H1 (cell line): ENCODE measurements around the gene SUGP1. TPM values are rescaled to one million over a fixed set of nuclear protein-coding genes. Genes with fewer than 3 reads are reported as not detected.

ENCODE experiments used
- CTCF ChIA-PET: fragments of 300-600 bp; sonication (Branson Sonifier 250); formaldehyde crosslinking; loops from one replicate; lab custom pipeline; 2021; ENCODE audit not compliant: partially characterized antibody; lab: Charles Lee
- POLR2A ChIA-PET: fragments of 300-600 bp; sonication (Branson Sonifier 250); formaldehyde crosslinking; loops from one replicate; lab custom pipeline; 2021; ENCODE audit warnings: inconsistent platforms; ENCODE audit not compliant: partially characterized antibody; lab: Charles Lee
- DNase-seq, 2 experiments: peaks; one replicate each; pipeline versions ENCODE4 v3.0.0 to v3.0.0-alpha.2; 2010 to 2022; ENCODE audit warnings: low spot score in 2 of 2, low read depth in 1 of 2, mixed read lengths in 1 of 2
- FAIRE-seq: peaks from 2 replicates; lab custom pipeline; 2011; peaks lifted over from hg19 to GRCh38; lab: Jason Lieb, UNC
- H2AFZ ChIP-seq: 2 replicates; pipeline ENCODE4 v1.8.1; 2012; ENCODE audit warnings: low read length, inconsistent platforms
- H2AK5ac ChIP-seq: 2 replicates; pipeline ENCODE4 v1.6.1; 2013; ENCODE audit warnings: low read depth, low read length
- H2BK120ac ChIP-seq: replicated peaks from 2 replicates; pipeline ENCODE3; 2013; ENCODE audit warnings: low read depth, low read length, inconsistent platforms
- H2BK12ac ChIP-seq: 2 replicates; pipeline ENCODE4 v1.6.1; 2013; ENCODE audit warnings: low read depth, low read length
- H2BK15ac ChIP-seq: 2 replicates; pipeline ENCODE4 v1.6.1; 2013; ENCODE audit warnings: low read length
- H2BK20ac ChIP-seq: 2 replicates; pipeline ENCODE4 v1.6.1; 2013; ENCODE audit warnings: low read length
- H2BK5ac ChIP-seq: 2 replicates; pipeline ENCODE4 v1.6.1; 2013; ENCODE audit warnings: low read depth, low read length
- H3K14ac ChIP-seq: 2 replicates; pipeline ENCODE4 v1.6.1; 2013; ENCODE audit warnings: inconsistent platforms; ENCODE audit not compliant: insufficient read length
- H3K18ac ChIP-seq: 2 replicates; pipeline ENCODE4 v1.6.1; 2013; ENCODE audit warnings: low read length; ENCODE audit errors: extremely low read depth
- H3K23ac ChIP-seq: 2 replicates; pipeline ENCODE4 v1.6.1; 2013; ENCODE audit warnings: inconsistent platforms; ENCODE audit not compliant: insufficient read length
- H3K23me2 ChIP-seq: 2 replicates; pipeline ENCODE4 v1.6.1; 2013; ENCODE audit warnings: low read depth, low read length
- H3K27ac ChIP-seq: 2 replicates; pipeline ENCODE4 v1.6.1; 2011; ENCODE audit warnings: low read depth, low read length, inconsistent platforms
- H3K27me3 ChIP-seq, 4 experiments: replicated peaks in 1 of 4; 1 replicate in 1 of 4; 2 replicates in 3 of 4; pipeline versions ENCODE4 v1.6.1 to v1.8.1; 2011 to 2013; ENCODE audit warnings: low read length in 3 of 4, mild to moderate bottlenecking in 3 of 4, inconsistent platforms in 2 of 4, mixed read lengths in 2 of 4, moderate library complexity in 1 of 4; ENCODE audit not compliant: control insufficient read depth in 3 of 4, insufficient read depth in 3 of 4; ENCODE audit errors: extremely low read depth in 1 of 4
- H3K36me3 ChIP-seq, 4 experiments: 2 replicates each; pipeline versions ENCODE4 v1.6.1 to v1.8.1; 2011 to 2013; ENCODE audit warnings: mild to moderate bottlenecking in 4 of 4, low read length in 3 of 4, moderate library complexity in 2 of 4, control low read depth in 1 of 4, inconsistent platforms in 1 of 4; ENCODE audit not compliant: insufficient read depth in 4 of 4, control insufficient read depth in 2 of 4
- H3K4ac ChIP-seq: replicated peaks from 2 replicates; pipeline ENCODE3; 2013; ENCODE audit warnings: low read length, low read depth, mixed read lengths, inconsistent platforms; ENCODE audit not compliant: insufficient read length
- H3K4me1 ChIP-seq, 4 experiments: replicated peaks in 1 of 4; 1 replicate in 1 of 4; 2 replicates in 3 of 4; pipeline versions ENCODE4 v1.6.1 to v1.8.1; 2011 to 2013; ENCODE audit warnings: low read length in 3 of 4, inconsistent platforms in 2 of 4, mixed read lengths in 1 of 4; ENCODE audit not compliant: insufficient read depth in 4 of 4, control insufficient read depth in 3 of 4
- H3K4me2 ChIP-seq, 2 experiments: 2 replicates each; pipeline versions ENCODE4 v1.6.1 to v1.8.1; 2011 to 2013; ENCODE audit warnings: low read depth in 2 of 2, low read length in 2 of 2, control low read depth in 1 of 2, inconsistent platforms in 1 of 2, mild to moderate bottlenecking in 1 of 2; ENCODE audit not compliant: insufficient read depth in 1 of 2
- H3K4me3 ChIP-seq, 4 experiments: fragments of 200-600, 300-600 bp in 1 of 4; sonication (generic), shearing (Covaris generic), sonication (Bioruptor Twin) in 1 of 4; 2 replicates each; pipeline versions ENCODE4 v1.5.1 to v1.8.1; 2011 to 2016; ENCODE audit warnings: low read length in 4 of 4, low read depth in 3 of 4, control low read depth in 2 of 4, inconsistent platforms in 2 of 4, mild to moderate bottlenecking in 2 of 4, mixed read lengths in 1 of 4, moderate library complexity in 1 of 4; ENCODE audit not compliant: insufficient read depth in 2 of 4; ENCODE audit errors: extremely low read depth in 1 of 4
- H3K56ac ChIP-seq: replicated peaks from 2 replicates; pipeline ENCODE3; 2013; ENCODE audit warnings: low read depth, mild to moderate bottlenecking, mixed read lengths, low read length, inconsistent platforms; ENCODE audit not compliant: insufficient read length
- H3K79me1 ChIP-seq: 2 replicates; pipeline ENCODE4 v1.6.1; 2013; ENCODE audit warnings: low read depth, low read length, control low read depth
- H3K79me2 ChIP-seq, 2 experiments: 2 replicates each; pipeline versions ENCODE4 v1.6.1 to v1.8.1; 2012 to 2013; ENCODE audit warnings: low read length in 2 of 2, mild to moderate bottlenecking in 2 of 2, inconsistent platforms in 1 of 2; ENCODE audit not compliant: insufficient read depth in 2 of 2, control insufficient read depth in 1 of 2
- H3K9ac ChIP-seq, 4 experiments: replicated peaks in 1 of 4; 1 replicate in 1 of 4; 2 replicates in 3 of 4; pipeline versions ENCODE4 v1.6.1 to v1.8.1; 2011 to 2013; ENCODE audit warnings: low read depth in 3 of 4, low read length in 3 of 4, control low read depth in 2 of 4, mild to moderate bottlenecking in 2 of 4, moderate library complexity in 2 of 4, inconsistent platforms in 1 of 4; ENCODE audit errors: extremely low read depth in 1 of 4
- H3K9me3 ChIP-seq, 2 experiments: 2 replicates each; pipeline versions ENCODE4 v1.6.1 to v1.8.1; 2012 to 2013; ENCODE audit warnings: mild to moderate bottlenecking in 2 of 2, moderate library complexity in 2 of 2, control low read depth in 1 of 2, inconsistent platforms in 1 of 2, low read depth in 1 of 2, low read length in 1 of 2, mixed read lengths in 1 of 2; ENCODE audit not compliant: insufficient read depth in 2 of 2
- H4K20me1 ChIP-seq, 2 experiments: replicated peaks in 1 of 2; 2 replicates each; pipeline versions ENCODE3 to v1.8.1; 2011 to 2013; ENCODE audit warnings: inconsistent platforms in 2 of 2, low read length in 2 of 2, mild to moderate bottlenecking in 1 of 2; ENCODE audit not compliant: insufficient read depth in 2 of 2, control insufficient read depth in 1 of 2
- H4K5ac ChIP-seq: 2 replicates; pipeline ENCODE4 v1.6.1; 2013; ENCODE audit warnings: low read length, low read depth, mixed read lengths, inconsistent platforms; ENCODE audit not compliant: insufficient read length
- H4K8ac ChIP-seq: 2 replicates; pipeline ENCODE4 v1.8.0; 2013; ENCODE audit warnings: mild to moderate bottlenecking, moderate library complexity, low read length, inconsistent platforms; ENCODE audit not compliant: insufficient read depth; ENCODE audit errors: extremely low read depth
- H4K91ac ChIP-seq: replicated peaks from 2 replicates; pipeline ENCODE3; 2013; ENCODE audit warnings: low read length, mixed read lengths, inconsistent platforms; ENCODE audit not compliant: insufficient read length
- ATF3 ChIP-seq: IDR thresholded peaks from 2 replicates; pipeline ENCODE4 v1.6.1; 2011; ENCODE audit warnings: low read depth, mild to moderate bottlenecking, low read length; ENCODE audit not compliant: insufficient read depth
- CTCF ChIP-seq, 3 experiments: IDR thresholded peaks; 1 replicate in 2 of 3; 2 replicates in 1 of 3; pipeline versions ENCODE4 v1.5.1 to v1.6.1; 2011; ENCODE audit warnings: low read length in 3 of 3, mild to moderate bottlenecking in 3 of 3, inconsistent platforms in 2 of 3, low read depth in 1 of 3, moderate library complexity in 1 of 3; ENCODE audit not compliant: insufficient read depth in 1 of 3; ENCODE audit errors: control extremely low read depth in 1 of 3
- EZH2 ChIP-seq: fragments of 200-600 bp; sonication (generic); IDR thresholded peaks from 2 replicates; pipeline ENCODE4 v1.7.1; 2012; ENCODE audit warnings: low read depth, mild to moderate bottlenecking, moderate library complexity, low read length, inconsistent platforms; ENCODE audit not compliant: severe bottlenecking
- HDAC2 ChIP-seq, 2 experiments: fragments of 300-600 bp in 1 of 2; sonication (generic) in 1 of 2; IDR thresholded peaks; 2 replicates each; pipeline ENCODE4 v1.6.1; 2011 to 2012; ENCODE audit warnings: low read depth in 2 of 2, low read length in 2 of 2, mild to moderate bottlenecking in 2 of 2, moderate library complexity in 2 of 2, borderline replicate concordance in 1 of 2, inconsistent platforms in 1 of 2
- JUN ChIP-seq: IDR thresholded peaks from 2 replicates; pipeline ENCODE4 v1.6.1; 2011; ENCODE audit warnings: low read depth, mild to moderate bottlenecking, improper control_type of control experiment, low read length
- RFX5 ChIP-seq: IDR thresholded peaks from 2 replicates; pipeline ENCODE4 v1.6.1; 2011; ENCODE audit warnings: low read depth, low read length, improper control_type of control experiment, borderline replicate concordance
- SIN3A ChIP-seq, 2 experiments: IDR thresholded peaks in 1 of 2; conservative IDR thresholded peaks in 1 of 2; 2 replicates each; pipeline ENCODE4 v1.6.1; 2011 to 2012; ENCODE audit warnings: low read length in 2 of 2, improper control_type of control experiment in 1 of 2, low read depth in 1 of 2, mild to moderate bottlenecking in 1 of 2
- SIRT6 ChIP-seq: IDR thresholded peaks from one replicate; pipeline ENCODE4 v1.7.1; 2012; ENCODE audit warnings: low read length, inconsistent platforms
- SIX5 ChIP-seq: IDR thresholded peaks from 2 replicates; pipeline ENCODE4 v1.6.1; 2011; ENCODE audit warnings: mild to moderate bottlenecking, low read depth, low read length
- SP4 ChIP-seq: IDR thresholded peaks from 2 replicates; pipeline ENCODE4 v1.6.1; 2012; ENCODE audit warnings: low read length, inconsistent platforms
- TEAD4 ChIP-seq: IDR thresholded peaks from 2 replicates; pipeline ENCODE4 v1.6.1; 2012; ENCODE audit warnings: low read depth, low read length, inconsistent platforms, mixed read lengths
- WGBS, 2 experiments: shearing (Covaris generic) in 1 of 2; methylation state at CpG; one replicate each; pipeline versions ENCODE4 v1.1.6 to v1.1.7; 2013 to 2015; ENCODE audit warnings: low lambda C conversion rate in 2 of 2, mixed read lengths in 2 of 2, inconsistent platforms in 1 of 2, low coverage in 1 of 2, missing lambda C conversion rate in 1 of 2; ENCODE audit not compliant: insufficient replicate concordance in 2 of 2, insufficient coverage in 1 of 2, insufficient read length in 1 of 2; ENCODE audit errors: extremely low coverage in 1 of 2, missing lambda C conversion rate in 1 of 2; 5-methylcytosine and 5-hydroxymethylcytosine counted together
- polyA plus RNA-seq, 7 experiments: library from polyadenylated mRNA; depleted of rRNA in 3 of 7; stranded (reverse) in 5 of 7; unstranded in 2 of 7; fragments of >200 nt in 5 of 7; fragments of 200-250 nt in 2 of 7; gene quantifications; 1 replicate in 5 of 7; 2 replicates in 1 of 7; 4 replicates in 1 of 7; pipeline versions ENCODE4 v1.2.1 to v1.2.3, GENCODE V29; 2011 to 2013; ENCODE audit warnings: missing spikeins in 2 of 7, mixed read lengths in 2 of 7
- total RNA-seq: library from RNA; stranded (reverse); fragmentation: NEBNext Ultra II Directional; extraction: Animal tissue kit (Norgen Biotek cat#: 25700); gene quantifications from 2 replicates; pipeline ENCODE4 v1.2.1, GENCODE V29; 2021

The SUGP1 gene
- total and polyA plus RNA-seq, 2 of the 8 experiments (the other 6 are each of a cell fraction or from before 2014, with no cell fraction given), result 38.5 to 65.2 TPM

DNA sequence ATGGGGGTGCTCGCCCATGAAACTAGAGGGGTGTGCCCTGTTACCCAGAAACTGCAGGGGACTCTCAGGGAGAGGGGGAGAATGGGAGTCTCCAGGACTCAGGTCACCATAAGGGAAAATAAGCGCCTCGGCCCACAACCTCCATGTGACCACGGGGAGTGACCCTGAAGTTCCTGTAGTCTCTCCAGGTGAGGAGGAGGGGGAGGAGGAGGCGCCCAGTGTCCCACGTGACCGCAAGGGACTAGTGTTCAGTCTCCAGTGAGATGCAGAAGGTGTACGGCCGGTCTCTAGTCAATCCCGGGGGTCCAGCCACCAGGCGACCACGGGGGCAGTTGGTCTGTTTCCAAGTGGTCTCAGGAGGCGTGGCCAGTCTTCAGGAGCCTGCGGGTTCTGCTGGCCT lies 63.2 kb downstream of the SUGP1 start:
- Histone ChIP-seq H3K27me3 (peaks cover 0 to 7% (median 3%) of the 10 kb centered on the region in 4 experiments; a peak in 5 of 7 replicates), H2BK20ac (no peak overlapping the region), H2BK15ac (no peak overlapping the region), H2AFZ (no peak overlapping the region), H2BK120ac (no peak overlapping the region), H3K4ac (no peak overlapping the region), H3K36me3 (peaks cover 0 to 10% (median 0%) of the 10 kb centered on the region in 4 experiments; a peak in 1 of 8 replicates), H2BK5ac (no peak overlapping the region), H3K9ac (no peak overlapping the region), H3K4me3 (no peak overlapping the region), H3K9me3 (no peaks in the 10 kb centered on the region), H4K5ac (no peak overlapping the region), H2BK12ac (no peak overlapping the region), H3K23ac (no peak overlapping the region), H3K14ac (no peak overlapping the region), H4K20me1 (peaks cover 0 to 2% of the 10 kb centered on the region in 2 experiments), H3K4me2 (no peak overlapping the region), H4K91ac (no peak overlapping the region), H3K4me1 (peaks cover 0 to 8% (median 6%) of the 10 kb centered on the region in 4 experiments; a peak in 6 of 7 replicates), H2AK5ac (no peak overlapping the region), H3K56ac (no peak overlapping the region), H4K8ac (no peak overlapping the region), H3K79me1 (peaks cover 6% of the 10 kb centered on the region), H3K79me2 (no peaks in the 10 kb centered on the region), H3K18ac (no peak overlapping the region), H3K23me2 (peaks cover 14% of the 10 kb centered on the region; the same call in 1 of the 2 replicates), H3K27ac (no peak overlapping the region)
- CTCF ChIA-PET, result no interaction called here
- FAIRE-seq (no peak), DNase-seq (no peak)
- POLR2A ChIA-PET, result no interaction called here
- WGBS, 2 experiments, result 80% methylated on average over 14 of the region's 14 CpGs; no CpG with 5 or more reads in 1 of the 2 experiments
- TF ChIP-seq EZH2 (no peak), ATF3 (no peak), HDAC2 (IDR thresholded peaks at IDR 0.05; ENCODE audit: borderline replicate concordance in 1 of 2, low read depth in 2 of 2, low read length in 2 of 2) (no peak), SIRT6 (no peak), CTCF (IDR thresholded peaks at IDR 0.05; ENCODE audit: control extremely low read depth in 1 of 3, insufficient read depth in 1 of 3, low read depth in 1 of 3, low read length in 3 of 3) (no peak), SIX5 (no peak), JUN (no peak), RFX5 (no peak), SP4 (no peak), SIN3A (conservative IDR thresholded peaks at IDR 0.05 in 1 of 2, IDR thresholded peaks at IDR 0.05 in 1 of 2; ENCODE audit: low read depth in 1 of 2, low read length in 2 of 2) (no peak), TEAD4 (no peak)
